ENCODE measurements around the gene UBR1. TPM values are rescaled to one million over a fixed set of nuclear protein-coding genes. Genes with fewer than 3 reads are reported as not detected.

The UBR1 gene
- total and polyA plus RNA-seq, 2 donors (not counting 3 experiments of a cell fraction or from before 2014, with no cell fraction given): 5.3 to 26.9 TPM

DNA sequence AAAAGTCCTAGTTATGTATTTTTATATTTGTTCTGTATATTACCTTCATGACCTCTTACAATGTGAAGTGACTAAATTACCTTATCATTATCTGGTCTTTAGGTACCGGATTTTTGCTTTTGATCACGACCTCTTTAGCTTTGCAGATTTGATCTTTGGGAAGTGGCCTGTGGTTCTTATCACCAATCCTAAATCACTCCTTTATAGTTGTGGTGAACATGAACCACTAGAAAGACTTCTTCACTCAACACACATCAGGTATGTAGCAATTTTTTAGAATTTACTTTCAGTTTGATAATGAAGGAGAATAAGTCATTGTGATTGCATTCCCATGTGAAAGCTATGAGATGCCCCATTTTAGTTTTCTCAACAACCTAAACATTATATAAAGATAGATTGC lies 45.9 kb upstream of the UBR1 start:
- Histone ChIP-seq H3K4me1 (ENCODE audit: control insufficient read depth, extremely low read depth, insufficient read depth, low read length) (peaks cover 10% of the 10 kb centered on the region), H3K9me1 (replicated peaks; ENCODE audit: control insufficient read depth, extremely low read depth, insufficient read depth, low read length) (no peaks in the 10 kb centered on the region), H4K20me1 (replicated peaks; ENCODE audit: control insufficient read depth, extremely low read depth, insufficient read depth, low read length) (no peaks in the 10 kb centered on the region), H3K27me3 (ENCODE audit: control insufficient read depth in 2 of 2, insufficient read depth in 2 of 2, low read length in 2 of 2) (no peaks in the 10 kb centered on the region), H3K9me3 (replicated peaks; ENCODE audit: control insufficient read depth, insufficient read depth, low read length) (no peaks in the 10 kb centered on the region), H3K4me3 (replicated peaks in 1 of 3; ENCODE audit: insufficient read depth in 1 of 3, low read depth in 1 of 3, low read length in 3 of 3) (no peak overlapping the region), H3K27ac (ENCODE audit: insufficient read depth, low read depth, low read length) (no peak overlapping the region), H3K36me3 (ENCODE audit: control insufficient read depth in 2 of 2, extremely low read depth in 1 of 2, insufficient read depth in 2 of 2, low read length in 2 of 2) (peaks cover 0 to 4% of the 10 kb centered on the region in 2 experiments), H2AFZ (ENCODE audit: low read depth, low read length) (no peak overlapping the region), H3K4me2 (ENCODE audit: insufficient read depth, low read length) (no peak overlapping the region), H3K79me2 (ENCODE audit: control insufficient read depth, insufficient read depth, low read length) (no peaks in the 10 kb centered on the region), H3K9ac (replicated peaks; ENCODE audit: extremely low read depth, insufficient read depth, low read length) (no peak overlapping the region)
- dilution Hi-C loops (cut with MboI; ENCODE audit: extremely low pct_ligation_motif_present, low sequenced_read_pairs) (no loop called here), intact Hi-C loops (cut with micrococcal nuclease) (loop anchor here (5.0 kb wide), 1 partner anchor 44 kb away; the partner anchor contains the start of gene UBR1)
- DNase-seq (ENCODE audit: low read depth, low spot score) (no peak), FAIRE-seq (no peak)
- no peak for TF ChIP-seq MYC (IDR thresholded peaks at IDR 0.05; ENCODE audit: low read depth, low read length)
- TF ChIP-seq EZH2 (IDR thresholded peaks at IDR 0.05; ENCODE audit: borderline replicate concordance, low read depth, low read length, severe bottlenecking): no peak
- TF ChIP-seq POLR2A (IDR thresholded peaks at IDR 0.05; ENCODE audit: low read depth, low read length): no peak
- TF ChIP-seq MAX (IDR thresholded peaks at IDR 0.05; ENCODE audit: insufficient read depth, insufficient read length): no peak
- TF ChIP-seq GATA2 (IDR thresholded peaks at IDR 0.05; ENCODE audit: insufficient read depth, insufficient read length, low read depth, low read length): no peak
- TF ChIP-seq CTCF (IDR thresholded peaks at IDR 0.05; ENCODE audit: extremely low read depth in 1 of 2, insufficient read depth in 1 of 2, low read depth in 1 of 2, low read length in 2 of 2): no peak
- no peak for TF ChIP-seq POLR2AphosphoS5 (IDR thresholded peaks at IDR 0.05; ENCODE audit: insufficient read depth, low read depth, low read length)
- TF ChIP-seq JUN (IDR thresholded peaks at IDR 0.05; ENCODE audit: borderline replicate concordance, insufficient read depth, insufficient read length, low read depth): no peak
- TF ChIP-seq FOS (IDR thresholded peaks at IDR 0.05; ENCODE audit: borderline replicate concordance, insufficient read depth, low read length): no peak
- ChIA-PET POLR2A (no interaction called here), CTCF (interaction anchor here (1.2 to 1.6 kb wide), 2 partner anchors 8 to 53 kb away, joined by 3 to 5 read pairs; no protein-coding TSS in a partner anchor)
- BruUV-seq (replicated peaks): no TSS peak
